ENCODE data around the gene PARVA.

DNA sequence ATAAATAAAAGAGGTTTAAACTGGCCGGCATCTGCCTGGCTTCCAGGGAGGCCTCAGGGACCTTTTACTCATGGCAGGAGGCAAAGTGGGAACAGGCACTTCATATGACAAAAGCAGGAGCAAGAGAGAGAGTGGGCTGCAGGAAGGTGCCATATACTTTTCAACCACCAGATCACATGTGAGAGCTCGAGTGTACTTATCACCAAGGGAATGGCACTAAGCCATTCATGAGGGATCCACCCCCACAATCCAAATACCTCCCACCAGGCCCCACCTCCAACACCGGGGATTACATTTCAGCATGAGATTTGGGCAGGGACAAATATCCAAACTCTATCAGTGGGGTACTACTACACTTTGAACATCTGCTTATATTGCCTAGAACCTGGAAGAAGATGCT lies 126.5 kb downstream of the PARVA start:
- TF ChIP-seq, protein P1, sequence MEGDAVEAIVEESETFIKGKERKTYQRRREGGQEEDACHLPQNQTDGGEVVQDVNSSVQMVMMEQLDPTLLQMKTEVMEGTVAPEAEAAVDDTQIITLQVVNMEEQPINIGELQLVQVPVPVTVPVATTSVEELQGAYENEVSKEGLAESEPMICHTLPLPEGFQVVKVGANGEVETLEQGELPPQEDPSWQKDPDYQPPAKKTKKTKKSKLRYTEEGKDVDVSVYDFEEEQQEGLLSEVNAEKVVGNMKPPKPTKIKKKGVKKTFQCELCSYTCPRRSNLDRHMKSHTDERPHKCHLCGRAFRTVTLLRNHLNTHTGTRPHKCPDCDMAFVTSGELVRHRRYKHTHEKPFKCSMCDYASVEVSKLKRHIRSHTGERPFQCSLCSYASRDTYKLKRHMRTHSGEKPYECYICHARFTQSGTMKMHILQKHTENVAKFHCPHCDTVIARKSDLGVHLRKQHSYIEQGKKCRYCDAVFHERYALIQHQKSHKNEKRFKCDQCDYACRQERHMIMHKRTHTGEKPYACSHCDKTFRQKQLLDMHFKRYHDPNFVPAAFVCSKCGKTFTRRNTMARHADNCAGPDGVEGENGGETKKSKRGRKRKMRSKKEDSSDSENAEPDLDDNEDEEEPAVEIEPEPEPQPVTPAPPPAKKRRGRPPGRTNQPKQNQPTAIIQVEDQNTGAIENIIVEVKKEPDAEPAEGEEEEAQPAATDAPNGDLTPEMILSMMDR (IDR thresholded peaks at IDR 0.05), result no peak
- no peak for TF ChIP-seq POLR2A (IDR thresholded peaks at IDR 0.05)

Measured in thyroid gland (tissue), 4 donors.